ENCODE data around the gene SLC7A5. TPM values are rescaled to one million over a fixed set of nuclear protein-coding genes. Genes with fewer than 3 reads are reported as not detected.

SLC7A5 gene
- total RNA-seq, 1 donor from 2014 or later, result 40.4 TPM

- H3K36me3 Mint-ChIP-seq, result no peaks in the 10 kb centered on the region
- H3K4me3 Mint-ChIP-seq, result no peak overlapping the region
- peaks cover 4% of the 10 kb centered on the region for H3K4me1 Mint-ChIP-seq (ENCODE audit: unreplicated experiment)
- no peaks in the 10 kb centered on the region for H3K27me3 Mint-ChIP-seq
- TF ChIP-seq, protein P1, sequence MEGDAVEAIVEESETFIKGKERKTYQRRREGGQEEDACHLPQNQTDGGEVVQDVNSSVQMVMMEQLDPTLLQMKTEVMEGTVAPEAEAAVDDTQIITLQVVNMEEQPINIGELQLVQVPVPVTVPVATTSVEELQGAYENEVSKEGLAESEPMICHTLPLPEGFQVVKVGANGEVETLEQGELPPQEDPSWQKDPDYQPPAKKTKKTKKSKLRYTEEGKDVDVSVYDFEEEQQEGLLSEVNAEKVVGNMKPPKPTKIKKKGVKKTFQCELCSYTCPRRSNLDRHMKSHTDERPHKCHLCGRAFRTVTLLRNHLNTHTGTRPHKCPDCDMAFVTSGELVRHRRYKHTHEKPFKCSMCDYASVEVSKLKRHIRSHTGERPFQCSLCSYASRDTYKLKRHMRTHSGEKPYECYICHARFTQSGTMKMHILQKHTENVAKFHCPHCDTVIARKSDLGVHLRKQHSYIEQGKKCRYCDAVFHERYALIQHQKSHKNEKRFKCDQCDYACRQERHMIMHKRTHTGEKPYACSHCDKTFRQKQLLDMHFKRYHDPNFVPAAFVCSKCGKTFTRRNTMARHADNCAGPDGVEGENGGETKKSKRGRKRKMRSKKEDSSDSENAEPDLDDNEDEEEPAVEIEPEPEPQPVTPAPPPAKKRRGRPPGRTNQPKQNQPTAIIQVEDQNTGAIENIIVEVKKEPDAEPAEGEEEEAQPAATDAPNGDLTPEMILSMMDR (conservative IDR thresholded peaks at IDR 0.05), result no peak
- H3K27ac Mint-ChIP-seq, result no peak overlapping the region
- DNase-seq (ENCODE audit: extremely low spot score, unreplicated experiment), result no peak
- H3K9me3 Mint-ChIP-seq, result no peaks in the 10 kb centered on the region
Measured at GRCh38 chr16:87835882-87836331, 33.4 kb downstream of the SLC7A5 start.

DNA sequence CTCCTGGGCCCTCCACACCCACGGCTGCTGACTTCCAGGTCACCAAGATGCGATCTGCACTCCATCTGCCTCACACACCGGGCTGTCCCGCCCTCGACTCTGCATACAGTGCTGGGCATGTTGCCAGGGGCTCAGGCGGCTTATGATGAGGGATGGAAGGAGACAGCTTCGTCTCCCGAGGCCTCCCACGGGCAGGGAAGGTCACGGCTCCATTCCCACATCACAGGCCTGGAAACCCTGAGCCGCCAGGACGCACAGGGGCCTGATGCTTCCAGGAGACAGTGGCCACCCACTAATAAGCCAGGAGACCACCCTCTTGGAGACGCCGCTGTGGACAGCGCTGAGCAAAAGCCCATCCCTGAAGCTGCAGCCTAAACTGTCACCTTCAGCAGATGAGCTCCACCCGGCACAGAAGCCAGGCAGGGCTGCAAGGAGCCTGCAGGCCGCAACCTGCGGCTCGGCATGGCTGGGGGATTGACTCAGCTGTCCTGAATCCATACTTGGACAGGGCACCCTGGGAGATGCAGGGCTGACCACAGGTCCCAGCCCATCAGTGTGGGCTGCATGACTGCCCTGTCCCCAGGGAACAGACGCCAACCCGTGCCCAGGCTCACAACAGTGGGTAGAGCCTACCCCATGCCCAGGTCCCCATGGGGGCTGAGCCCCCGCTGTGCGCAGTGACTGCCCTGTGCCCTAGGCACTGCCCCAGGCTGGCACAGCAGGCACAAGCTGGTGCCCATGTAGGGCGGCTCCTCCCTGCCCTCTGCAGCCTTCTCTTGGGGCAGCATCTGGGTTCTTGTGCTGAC, 34.4 kb downstream of the SLC7A5 start:
- H3K4me1 Mint-ChIP-seq (ENCODE audit: unreplicated experiment), result no peaks in the 10 kb centered on the region
- DNase-seq (ENCODE audit: extremely low spot score, unreplicated experiment), result no peak
- H3K36me3 Mint-ChIP-seq, result no peaks in the 10 kb centered on the region
- no peaks in the 10 kb centered on the region for H3K9me3 Mint-ChIP-seq
- no peak overlapping the region for H3K27ac Mint-ChIP-seq
- H3K27me3 Mint-ChIP-seq, result no peaks in the 10 kb centered on the region
- H3K4me3 Mint-ChIP-seq, result no peak overlapping the region
- TF ChIP-seq, protein P1 (conservative IDR thresholded peaks at IDR 0.05), result no peak

- H3K36me3 Mint-ChIP-seq, result no peaks in the 10 kb centered on the region
- no peak overlapping the region for H3K4me3 Mint-ChIP-seq
- no peak overlapping the region for H3K27ac Mint-ChIP-seq
- TF ChIP-seq, protein P1 (conservative IDR thresholded peaks at IDR 0.05), result no peak
- no peaks in the 10 kb centered on the region for H3K4me1 Mint-ChIP-seq (ENCODE audit: unreplicated experiment)
- no peak for DNase-seq (ENCODE audit: extremely low spot score, unreplicated experiment)
- H3K9me3 Mint-ChIP-seq, result no peaks in the 10 kb centered on the region
- no peaks in the 10 kb centered on the region for H3K27me3 Mint-ChIP-seq
Measured at GRCh38 chr16:87834005-87834667, 35.2 kb downstream of the SLC7A5 start.

DNA sequence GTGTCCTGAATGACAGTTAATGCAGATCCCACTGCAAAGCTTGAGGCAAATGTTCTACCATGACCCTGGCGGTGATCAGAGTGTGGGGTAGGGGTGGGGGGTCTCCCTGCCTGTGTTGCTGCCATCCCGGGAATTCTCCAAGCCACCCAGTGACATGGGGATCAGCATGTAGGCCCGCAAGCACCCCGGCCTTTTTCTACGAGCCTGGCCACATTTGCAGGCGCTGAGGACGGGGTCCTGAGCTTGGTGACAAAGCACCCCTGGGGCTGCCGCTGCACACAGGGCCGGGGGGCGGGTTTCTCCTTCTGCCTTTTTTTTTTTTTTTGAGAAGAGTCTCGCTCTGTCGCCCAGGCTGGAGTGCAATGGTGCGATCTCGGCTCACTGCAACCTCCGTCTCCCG, 35.8 kb downstream of the SLC7A5 start:
- Mint-ChIP-seq H3K4me3 (no peak overlapping the region), H3K27me3 (no peaks in the 10 kb centered on the region), H3K4me1 (ENCODE audit: unreplicated experiment) (no peaks in the 10 kb centered on the region), H3K36me3 (no peaks in the 10 kb centered on the region), H3K9me3 (no peaks in the 10 kb centered on the region), H3K27ac (no peak overlapping the region)
- DNase-seq (ENCODE audit: extremely low spot score, unreplicated experiment), result no peak
- TF ChIP-seq, protein P1 (conservative IDR thresholded peaks at IDR 0.05), result no peak

- no peak overlapping the region for H3K4me3 Mint-ChIP-seq
- DNase-seq (ENCODE audit: extremely low spot score, unreplicated experiment), result no peak
- TF ChIP-seq, protein P1 (conservative IDR thresholded peaks at IDR 0.05), result no peak
- no peaks in the 10 kb centered on the region for H3K36me3 Mint-ChIP-seq
- no peaks in the 10 kb centered on the region for H3K9me3 Mint-ChIP-seq
- H3K27ac Mint-ChIP-seq, result no peak overlapping the region
- no peaks in the 10 kb centered on the region for H3K27me3 Mint-ChIP-seq
- H3K4me1 Mint-ChIP-seq (ENCODE audit: unreplicated experiment), result no peaks in the 10 kb centered on the region
Measured at GRCh38 chr16:87832741-87833502, 36.4 kb downstream of the SLC7A5 start.
